Head of caudate nucleus (tissue), 42 donors: Measurements from ENCODE around the gene ROBO2.

ENCODE experiments used
- DNase-seq, 42 donors: peaks; one replicate each; pipeline versions ENCODE4 v3.0.0 to v3.0.0-alpha.2; 2020 to 2021; ENCODE audit warnings: mixed read lengths in 7 of 42
- intact Hi-C: fragments of 100-400 bp; cut with DNase I; formaldehyde crosslinking; loops from one replicate; pipeline ENCODE4 v1.15.0; 2022

ROBO2 gene

GRCh38 chr3:77672016-77672415 lies 632.1 kb downstream of the ROBO2 start:
- intact Hi-C loops, result no loop called here
- no peak for DNase-seq

- intact Hi-C loops, result no loop called here
- no peak for DNase-seq
These were observed 642.3 kb downstream of the ROBO2 start for GRCh38 chr3:77682162-77682561.

GRCh38 chr3:77684115-77684514 lies 644.2 kb downstream of the ROBO2 start:
- intact Hi-C loops, result no loop called here
- no peak for DNase-seq

- intact Hi-C loops, result no loop called here
These were observed 645.8 kb downstream of the ROBO2 start for GRCh38 chr3:77685713-77686112.

GRCh38 chr3:77686560-77686959 lies 646.7 kb downstream of the ROBO2 start:
- no peak for DNase-seq
- intact Hi-C loops, result no loop called here

More at GRCh38 chr3:77685713-77686112, 645.8 kb downstream of the ROBO2 start:
- DNase-seq, result no peak

GRCh38 chr3:77687545-77687944 lies 647.6 kb downstream of the ROBO2 start:
- intact Hi-C loops, result no loop called here
- DNase-seq, result no peak

GRCh38 chr3:77690284-77690845 lies 650.5 kb downstream of the ROBO2 start:
- no peak for DNase-seq
- intact Hi-C loops, result no loop called here

- no peak for DNase-seq
- intact Hi-C loops, result no loop called here
These were observed 653.2 kb downstream of the ROBO2 start for GRCh38 chr3:77693147-77693546.

- intact Hi-C loops, result no loop called here
- DNase-seq, result no peak
These were observed 659.3 kb downstream of the ROBO2 start for GRCh38 chr3:77699125-77699691.
